ENCODE data around the gene MIEN1.
"Not testable (repeated sequence)": the region's sequence is repeated elsewhere in the genome, so short reads cannot be mapped to it uniquely, and the experiment has no call there.

Gene MIEN1

DNA sequence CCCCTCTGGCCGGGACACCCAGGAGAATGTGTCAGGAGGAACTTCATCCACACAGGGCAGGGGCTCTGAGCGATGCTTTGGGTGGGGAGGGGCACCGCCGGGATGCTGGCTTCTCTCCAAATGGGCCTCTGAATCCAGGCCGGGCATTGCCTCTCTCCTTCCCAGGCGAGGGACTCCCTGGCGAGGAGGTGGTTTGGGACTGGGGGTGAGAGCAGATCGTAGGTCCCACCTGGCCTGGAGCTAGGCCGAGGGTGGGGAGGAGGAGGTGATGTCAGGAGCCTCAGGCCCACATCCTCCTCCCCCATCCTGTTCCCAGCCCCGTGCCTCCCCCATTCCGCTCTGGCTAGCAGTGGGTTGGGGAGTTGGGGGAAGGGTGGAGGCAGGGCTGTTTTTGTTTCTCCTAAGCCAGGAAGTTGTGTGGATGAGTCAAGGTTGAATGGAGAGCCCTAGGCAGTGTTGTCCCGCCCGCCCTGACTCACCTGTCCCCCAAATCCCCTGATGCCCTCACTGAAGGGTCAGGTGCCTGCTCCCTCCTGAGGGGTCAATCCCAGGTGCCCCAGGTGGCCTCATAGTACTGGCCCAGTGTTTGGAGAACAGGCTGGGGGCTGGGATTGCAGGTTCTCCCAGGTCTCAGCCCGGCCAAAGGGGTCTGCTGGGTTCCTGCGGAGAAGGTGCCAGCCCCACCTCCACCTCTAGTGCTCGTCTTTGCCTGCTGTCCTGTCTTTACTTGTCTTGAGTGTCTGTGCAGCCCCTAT is 10.2 kb upstream of the MIEN1 start:
- DNase-seq: no peak

DNA sequence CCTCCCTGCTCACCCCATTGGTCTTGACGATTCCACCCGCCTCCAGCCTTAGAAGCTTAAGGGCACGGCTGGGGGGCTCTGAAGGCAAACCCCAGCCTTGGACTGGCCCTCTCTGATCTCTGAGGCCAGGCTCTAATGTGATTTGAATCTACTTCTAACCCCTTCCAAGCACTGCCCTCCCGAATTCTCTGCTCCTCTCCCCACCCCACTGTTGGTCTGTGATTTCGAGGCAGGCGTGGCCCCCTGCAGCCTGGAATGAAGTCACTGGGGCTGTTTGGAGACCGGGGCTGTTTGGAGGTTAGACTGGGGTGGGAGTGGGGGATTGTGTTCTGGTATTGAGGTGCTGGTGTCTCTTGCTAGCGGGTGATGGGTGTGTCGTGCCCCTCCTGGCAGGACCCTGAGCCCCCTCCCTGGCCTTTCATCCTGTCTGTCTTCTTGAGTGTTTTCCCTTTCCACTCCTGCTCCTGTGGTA is 9.6 kb upstream of the MIEN1 start:
- no peak for DNase-seq

- no peak for DNase-seq
Observed at GRCh38 chr17:39738983-39739884, 8.9 kb upstream of the MIEN1 start.

DNA sequence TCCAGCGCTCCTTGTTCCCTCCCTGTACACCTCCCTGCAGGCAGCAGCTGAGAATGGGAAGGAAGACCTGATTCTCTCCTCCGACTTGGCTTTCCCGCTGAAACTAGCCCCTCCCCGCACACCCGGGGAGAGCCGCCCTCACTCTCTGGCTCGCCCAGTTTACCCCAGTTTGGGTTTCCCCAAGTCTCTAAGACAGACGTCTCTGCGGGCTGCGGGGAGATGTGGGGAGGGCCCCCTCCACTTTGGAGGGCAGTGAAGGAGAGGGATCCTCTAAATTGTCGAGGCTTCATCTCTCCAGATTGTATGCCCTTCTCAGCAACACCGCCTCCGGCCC is 8.2 kb upstream of the MIEN1 start:
- no peak for DNase-seq

- DNase-seq: no peak
Observed at GRCh38 chr17:39737760-39738567, 7.6 kb upstream of the MIEN1 start, which contains the start of gene GRB7. TSS of gene GRB7 (plus strand) at chr17:39737938. CDS start at chr17:39742302, 4,364 bp downstream.

DNA sequence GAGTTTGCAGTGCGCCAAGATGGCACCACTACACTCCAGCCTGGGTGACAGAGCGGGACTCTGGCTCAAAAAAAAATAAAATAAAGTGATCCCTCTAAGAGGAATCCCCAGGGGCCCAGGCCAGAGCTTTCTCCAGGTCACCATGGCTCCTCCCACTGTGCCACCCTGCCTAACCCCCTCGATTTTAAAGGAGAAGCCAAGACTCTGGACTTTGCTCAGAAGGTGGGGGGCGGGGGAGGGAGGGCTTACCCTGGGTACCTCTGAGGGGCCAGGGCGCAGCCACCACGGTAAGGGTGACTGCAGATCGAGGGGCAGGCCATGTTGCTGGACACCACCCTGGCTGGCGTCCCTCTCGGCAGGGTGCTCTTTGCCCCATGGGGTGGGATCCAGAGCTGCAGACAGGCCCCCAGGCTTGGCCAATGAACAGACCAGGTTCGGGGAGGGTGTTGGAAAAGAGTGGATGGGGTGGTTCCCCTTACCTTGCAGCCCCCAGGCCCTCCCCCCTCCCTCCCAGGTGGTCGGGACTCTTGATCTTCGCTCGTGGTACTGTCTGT is 7.0 kb upstream of the MIEN1 start:
- no peak for DNase-seq

DNA sequence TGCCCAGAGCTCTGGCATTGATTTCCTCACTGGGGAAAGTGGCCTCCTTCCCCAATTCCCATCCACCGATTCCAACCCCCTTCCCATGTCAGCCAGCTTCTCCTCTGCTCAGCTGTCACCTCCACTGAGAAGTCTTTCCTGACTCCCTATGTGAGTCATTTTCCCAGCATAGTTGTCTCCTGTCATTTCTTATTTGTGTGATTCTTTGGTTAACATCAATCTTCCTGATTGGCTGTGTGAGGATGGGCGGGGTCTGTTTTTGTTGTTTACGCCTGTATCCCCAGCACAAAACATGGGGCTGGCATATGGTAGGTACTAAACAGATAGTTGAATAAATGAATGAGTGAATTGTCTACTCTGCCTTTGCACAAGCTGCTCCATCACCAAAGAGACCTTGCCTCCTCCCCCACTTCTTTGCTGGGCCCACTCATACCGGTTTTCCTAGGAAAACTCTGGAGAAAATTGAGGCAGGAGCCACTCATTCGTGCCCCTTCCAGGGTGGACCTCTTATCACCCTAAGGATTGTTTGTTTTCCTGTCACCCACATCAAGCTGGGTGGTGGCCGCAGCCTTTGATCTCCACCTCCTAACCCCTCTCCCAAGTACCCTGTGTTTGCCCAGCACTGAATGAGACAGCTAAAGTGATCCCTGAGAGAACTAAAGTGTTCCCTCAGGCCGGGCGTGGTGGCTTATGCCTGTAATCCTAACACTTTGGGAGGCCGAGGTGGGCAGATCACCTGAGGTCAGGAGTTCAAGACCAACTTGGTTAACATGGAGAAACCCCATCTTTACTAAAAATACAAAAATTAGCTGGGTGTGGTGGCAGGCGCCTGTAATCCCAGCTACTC is 6.2 kb upstream of the MIEN1 start:
- no peak for DNase-seq

- no peak for DNase-seq
Observed at GRCh38 chr17:39735882-39736281, 5.5 kb upstream of the MIEN1 start.

DNA sequence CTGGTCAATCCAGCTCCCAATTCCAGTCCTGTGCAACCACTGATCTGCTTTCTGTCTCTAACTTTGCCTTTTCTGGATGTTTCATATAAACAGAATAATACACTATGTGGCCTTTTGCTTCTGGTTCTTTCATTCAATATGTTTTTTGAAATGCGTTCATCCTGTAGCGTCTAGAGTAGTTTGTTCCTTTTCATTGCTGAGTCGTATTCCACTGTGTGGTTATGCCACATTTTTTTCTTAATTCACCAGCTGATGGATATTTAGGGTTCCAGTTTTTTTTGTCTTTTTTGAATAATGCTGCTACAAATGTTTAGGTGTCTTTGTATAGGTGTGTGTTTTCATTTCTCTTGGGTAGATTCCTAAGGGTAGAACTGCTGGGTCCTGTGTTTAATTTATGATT is 2.3 kb upstream of the MIEN1 start:
- DNase-seq: no peak

DNA sequence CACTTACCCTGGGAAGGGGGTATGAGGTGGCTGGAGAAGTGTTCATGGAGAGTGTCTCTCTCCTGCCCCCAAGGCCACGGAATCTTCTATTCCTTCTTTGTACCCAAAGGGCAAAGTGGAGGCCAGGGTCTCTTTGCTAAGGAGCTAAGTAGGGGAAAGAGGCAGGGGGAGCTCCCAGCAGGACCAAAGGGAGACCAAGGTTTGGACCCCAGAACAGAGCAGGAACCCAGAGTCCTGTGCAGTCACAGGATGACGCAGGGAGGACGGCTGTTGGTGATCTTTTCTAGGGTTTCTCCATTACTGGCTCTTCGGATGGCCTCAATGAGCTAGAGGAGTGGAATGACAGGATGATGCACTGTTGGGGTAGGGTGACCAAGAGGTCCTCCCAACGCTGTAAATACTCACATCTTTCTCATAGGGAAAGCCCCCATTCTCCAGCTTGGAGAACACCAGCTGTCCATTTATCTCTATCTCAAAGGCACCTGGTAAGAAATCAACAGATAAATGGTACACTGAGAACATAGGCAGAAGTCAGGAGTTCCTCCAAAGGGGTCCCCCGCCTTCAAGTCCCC is 966 bp downstream of the MIEN1 start:
- DNase-seq: no peak

GRCh38 chr17:39727556-39727955 is 2.8 kb downstream of the MIEN1 start:
- DNase-seq: no peak

DNA sequence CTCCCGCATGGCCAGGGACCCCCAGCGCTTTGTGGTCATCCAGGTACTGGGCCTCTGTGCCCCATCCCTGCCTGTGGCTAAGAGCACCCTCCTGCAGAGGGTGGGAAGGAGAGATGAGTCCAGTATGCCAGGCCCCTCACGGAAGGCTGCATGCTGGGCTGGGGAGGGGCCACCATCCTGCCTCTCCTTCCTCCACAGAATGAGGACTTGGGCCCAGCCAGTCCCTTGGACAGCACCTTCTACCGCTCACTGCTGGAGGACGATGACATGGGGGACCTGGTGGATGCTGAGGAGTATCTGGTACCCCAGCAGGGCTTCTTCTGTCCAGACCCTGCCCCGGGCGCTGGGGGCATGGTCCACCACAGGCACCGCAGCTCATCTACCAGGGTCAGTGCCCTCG is 3.7 kb downstream of the MIEN1 start:
- DNase-seq: no peak

DNA sequence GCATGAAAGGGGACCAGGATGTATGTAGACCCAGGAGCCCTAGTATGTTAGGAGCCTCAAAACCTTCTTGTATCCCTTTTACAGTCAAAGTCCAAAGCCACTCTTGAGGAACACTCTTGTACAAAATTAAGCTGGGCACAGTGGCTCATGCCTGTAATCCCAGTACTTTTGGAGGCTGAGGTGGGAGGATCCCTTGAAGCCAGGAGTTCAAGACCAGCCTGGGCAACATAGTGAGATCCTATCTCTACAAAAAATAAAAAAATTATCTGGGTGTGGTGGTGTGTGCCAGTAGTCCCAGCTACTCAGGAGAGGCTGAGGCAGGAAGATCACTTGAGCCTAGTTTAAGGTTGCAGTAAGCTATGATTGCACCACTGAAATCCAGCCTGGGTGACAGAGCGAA is 4.4 kb downstream of the MIEN1 start:
- DNase-seq: not testable (repeated sequence)

DNA sequence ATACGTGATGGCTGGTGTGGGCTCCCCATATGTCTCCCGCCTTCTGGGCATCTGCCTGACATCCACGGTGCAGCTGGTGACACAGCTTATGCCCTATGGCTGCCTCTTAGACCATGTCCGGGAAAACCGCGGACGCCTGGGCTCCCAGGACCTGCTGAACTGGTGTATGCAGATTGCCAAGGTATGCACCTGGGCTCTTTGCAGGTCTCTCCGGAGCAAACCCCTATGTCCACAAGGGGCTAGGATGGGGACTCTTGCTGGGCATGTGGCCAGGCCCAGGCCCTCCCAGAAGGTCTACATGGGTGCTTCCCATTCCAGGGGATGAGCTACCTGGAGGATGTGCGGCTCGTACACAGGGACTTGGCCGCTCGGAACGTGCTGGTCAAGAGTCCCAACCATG is 5.6 kb downstream of the MIEN1 start:
- no peak for DNase-seq

DNA sequence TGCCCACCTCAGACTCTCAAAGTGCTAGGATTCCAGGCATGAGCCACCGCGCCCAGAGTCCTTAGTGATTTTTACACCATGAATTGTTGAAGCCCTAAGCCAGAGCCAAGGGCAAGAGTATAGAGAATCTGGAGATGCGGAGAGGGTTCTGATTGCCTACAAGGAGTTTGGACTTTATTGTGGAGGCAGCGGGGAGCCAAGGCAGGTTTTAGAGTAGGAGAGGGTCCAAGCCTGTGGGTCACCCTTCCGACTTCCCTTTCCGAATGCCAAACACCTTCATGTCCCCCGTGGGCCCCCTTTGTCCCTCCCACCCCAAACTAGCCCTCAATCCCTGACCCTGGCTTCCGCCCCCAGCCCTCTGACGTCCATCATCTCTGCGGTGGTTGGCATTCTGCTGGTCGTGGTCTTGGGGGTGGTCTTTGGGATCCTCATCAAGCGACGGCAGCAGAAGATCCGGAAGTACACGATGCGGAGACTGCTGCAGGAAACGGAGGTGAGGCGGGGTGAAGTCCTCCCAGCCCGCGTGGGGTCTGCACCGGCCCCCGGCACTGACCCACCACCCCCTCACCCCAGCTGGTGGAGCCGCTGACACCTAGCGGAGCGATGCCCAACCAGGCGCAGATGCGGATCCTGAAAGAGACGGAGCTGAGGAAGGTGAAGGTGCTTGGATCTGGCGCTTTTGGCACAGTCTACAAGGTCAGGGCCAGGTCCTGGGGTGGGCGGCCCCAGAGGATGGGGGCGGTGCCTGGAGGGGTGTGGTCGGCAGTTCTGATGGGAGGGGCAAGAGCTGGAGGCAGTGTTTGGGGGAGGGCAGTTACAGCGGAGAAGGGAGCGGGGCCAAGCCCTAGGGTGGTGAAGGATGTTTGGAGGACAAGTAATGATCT is 7.1 kb downstream of the MIEN1 start:
- no peak for DNase-seq

DNA sequence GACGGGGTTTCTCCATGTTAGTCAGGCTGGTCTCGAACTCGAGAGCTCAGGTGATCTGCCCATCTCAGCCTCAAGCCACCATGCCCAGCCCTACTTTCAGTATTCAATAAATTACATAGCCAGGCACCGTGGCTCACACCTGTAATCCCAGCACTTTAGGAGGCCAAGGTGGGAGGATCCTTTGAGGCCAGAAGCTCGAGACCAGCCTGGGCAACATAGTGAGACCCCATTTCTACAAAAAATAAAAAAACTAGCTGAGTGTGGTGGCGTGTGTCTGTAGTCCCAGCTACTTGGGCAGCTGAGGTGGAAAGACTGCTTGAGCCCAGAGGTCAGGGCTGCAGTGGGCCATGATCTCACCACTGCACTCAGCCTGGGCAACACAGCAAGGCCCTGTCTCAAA is 8.2 kb downstream of the MIEN1 start:
- DNase-seq: no peak

DNA sequence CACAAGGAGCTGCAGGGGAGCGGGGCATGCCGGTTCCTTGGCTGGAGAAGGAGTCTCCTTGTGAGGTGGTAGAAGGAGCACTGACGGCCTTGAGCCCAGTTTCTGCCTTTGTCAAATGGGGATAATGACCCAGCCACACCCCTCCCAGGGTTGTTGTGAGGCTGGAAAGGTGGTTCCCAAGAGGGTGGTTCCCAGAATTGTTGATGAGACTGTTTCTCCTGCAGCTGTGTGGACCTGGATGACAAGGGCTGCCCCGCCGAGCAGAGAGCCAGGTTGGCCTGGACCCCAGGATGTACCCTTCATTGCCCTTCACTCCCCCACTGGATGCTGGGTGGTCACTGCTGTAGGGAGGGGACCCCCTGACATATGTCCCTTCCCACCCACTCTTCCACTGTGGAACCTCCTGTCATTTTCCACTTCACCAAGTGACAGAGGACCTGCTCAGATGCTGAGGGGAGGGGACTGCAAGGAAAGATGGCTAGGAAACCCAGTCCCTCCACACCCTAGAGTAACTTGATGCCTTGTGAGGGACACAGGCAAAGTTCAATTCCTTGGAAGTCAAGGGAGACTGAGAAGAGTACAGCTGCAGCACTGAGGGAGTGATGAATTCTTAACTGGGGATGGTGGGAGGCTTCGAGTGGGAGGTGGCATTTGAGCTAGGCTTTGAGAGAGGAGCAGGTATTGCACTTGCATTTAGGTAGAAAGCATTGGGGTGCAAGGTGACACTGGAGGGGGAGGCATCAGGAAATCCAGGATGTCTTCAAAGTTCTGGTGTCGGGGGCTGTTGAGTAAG is 10.6 kb downstream of the MIEN1 start:
- peak in 1 of 51 donors; percentile 3 for DNase-seq

DNA sequence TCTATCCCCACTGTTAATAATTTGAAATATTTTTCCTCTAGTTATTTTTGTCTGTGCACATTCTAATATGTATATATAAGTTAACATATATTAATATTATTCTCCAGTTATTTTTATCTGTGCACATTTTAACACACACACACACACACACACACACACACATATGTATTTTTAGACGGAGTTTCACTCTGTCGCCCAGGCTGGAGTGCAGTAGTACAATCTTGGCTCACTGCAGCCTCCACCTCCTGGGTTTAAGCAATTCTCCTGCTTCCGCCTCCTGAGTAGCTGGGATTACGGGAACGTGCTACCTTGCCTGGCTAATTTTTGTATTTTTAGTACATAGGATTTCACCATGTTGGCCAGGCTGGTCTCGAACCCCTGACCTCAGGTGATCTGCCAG is 12.7 kb downstream of the MIEN1 start:
- no peak for DNase-seq
